ENCODE results near the gene CDCP1.

- TF ChIP-seq POLR2AphosphoS5 (IDR thresholded peaks at IDR 0.05; ENCODE audit: low read depth, low read length) (no peak), POLR2A (IDR thresholded peaks at IDR 0.05; ENCODE audit: low read depth, low read length) (no peak)
Observed at GRCh38 chr3:45048244-45048643, 97.9 kb downstream of the CDCP1 start.
